ENCODE results near the gene CCDC92B.

CCDC92B gene

GRCh38 chr17:2777242-2777867, 27.9 kb upstream of the CCDC92B start:
- no peak for DNase-seq

GRCh38 chr17:2776589-2777241, 27.3 kb upstream of the CCDC92B start:
- DNase-seq = no peak

GRCh38 chr17:2775206-2775605, 25.8 kb upstream of the CCDC92B start:
- DNase-seq = no peak

GRCh38 chr17:2770129-2770528, 20.7 kb upstream of the CCDC92B start:
- DNase-seq = no peak

- DNase-seq = no peak
Observed at GRCh38 chr17:2758870-2759269, 9.4 kb upstream of the CCDC92B start.

- DNase-seq = no peak
Observed at GRCh38 chr17:2755891-2756724, 6.7 kb upstream of the CCDC92B start.

GRCh38 chr17:2751491-2751890, 2.0 kb upstream of the CCDC92B start:
- DNase-seq = no peak

GRCh38 chr17:2750721-2751120, 1.3 kb upstream of the CCDC92B start:
- no peak for DNase-seq

- DNase-seq = peak; percentile 45
Observed at GRCh38 chr17:2749784-2750181, 331 bp upstream of the CCDC92B start.

GRCh38 chr17:2745317-2746037, 4.0 kb downstream of the CCDC92B start:
- no peak for DNase-seq

- no peak for DNase-seq
Observed at GRCh38 chr17:2737693-2738092, 11.8 kb downstream of the CCDC92B start.

GRCh38 chr17:2736956-2737355, 12.5 kb downstream of the CCDC92B start:
- DNase-seq = no peak

GRCh38 chr17:2735896-2736295, 13.6 kb downstream of the CCDC92B start:
- DNase-seq = no peak

- DNase-seq = no peak
Observed at GRCh38 chr17:2734939-2735338, 14.5 kb downstream of the CCDC92B start.

- DNase-seq = no peak
Observed at GRCh38 chr17:2731807-2732206, 17.6 kb downstream of the CCDC92B start.

GRCh38 chr17:2730764-2731353, 18.6 kb downstream of the CCDC92B start:
- no peak for DNase-seq

GRCh38 chr17:2724784-2725164, 24.7 kb downstream of the CCDC92B start:
- DNase-seq = no peak

GRCh38 chr17:2723997-2724783, 25.3 kb downstream of the CCDC92B start:
- DNase-seq = no peak

GRCh38 chr17:2723505-2723996, 25.9 kb downstream of the CCDC92B start:
- no peak for DNase-seq

- no peak for DNase-seq
Observed at GRCh38 chr17:2722611-2723010, 26.8 kb downstream of the CCDC92B start.

GRCh38 chr17:2721603-2722002, 27.8 kb downstream of the CCDC92B start:
- DNase-seq = no peak

- DNase-seq = no peak
Observed at GRCh38 chr17:2719861-2720260, 29.6 kb downstream of the CCDC92B start.

All from GOT3 (cell line).